Midbrain (tissue), 1 donor: Measurements from ENCODE around the gene ADH1B.
"Not testable (repeated sequence)": the region's sequence is repeated elsewhere in the genome, so short reads cannot be mapped to it uniquely, and the experiment has no call there.

Experiments used
- DNase-seq: peaks from one replicate; lab custom pipeline; 2025; lab: John Stamatoyannopoulos, UW

Gene ADH1B

DNA sequence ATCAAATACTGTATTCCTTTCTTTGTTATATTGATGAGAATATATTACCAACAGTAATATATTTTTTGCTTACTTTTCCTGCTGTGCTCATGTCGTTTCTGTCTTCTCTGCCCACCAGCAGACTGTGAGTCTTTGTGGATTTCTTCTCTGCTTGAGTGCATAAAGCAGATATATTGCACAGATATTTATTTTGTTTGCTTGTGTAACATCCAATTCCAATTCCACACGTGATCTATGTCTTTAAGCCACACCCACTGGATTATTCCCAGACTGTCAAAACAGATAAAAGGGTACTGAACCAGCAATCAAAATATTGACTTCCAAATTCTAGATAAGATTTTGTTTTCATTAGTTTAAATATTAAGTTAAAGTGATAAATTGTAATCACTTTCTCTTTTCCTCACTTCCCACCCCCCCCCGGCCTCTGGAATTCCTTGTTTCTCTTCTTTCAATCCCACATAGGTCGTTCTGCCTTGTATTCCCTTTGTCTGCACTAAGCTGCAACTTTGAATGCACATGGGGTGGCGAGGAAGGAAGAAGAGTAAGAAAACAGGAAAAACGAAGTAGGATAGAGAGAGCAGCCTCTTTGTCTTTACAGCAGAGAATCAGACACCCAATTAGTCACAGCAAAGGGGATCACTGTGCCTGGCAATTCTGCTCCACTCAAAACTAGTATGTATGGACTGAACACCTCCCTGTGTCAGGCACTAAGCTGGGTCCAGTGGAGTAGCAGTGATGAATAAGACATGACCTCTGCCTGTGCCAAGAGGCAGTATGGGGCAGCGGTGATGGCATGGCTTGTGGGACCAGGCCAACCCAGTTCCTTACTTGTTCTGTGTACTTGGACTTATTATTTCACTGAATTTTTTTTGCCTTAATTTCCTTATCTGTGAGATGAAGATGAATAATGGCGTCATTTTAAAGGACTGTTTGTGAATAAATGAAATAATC, at the start of gene ADH1B:
Gene ADH1B, minus strand, starts transcription at position 161 of the 951 bp plus-strand sequence. Its CDS starts 70 bp downstream, at position 91.
- no peak for DNase-seq

DNA sequence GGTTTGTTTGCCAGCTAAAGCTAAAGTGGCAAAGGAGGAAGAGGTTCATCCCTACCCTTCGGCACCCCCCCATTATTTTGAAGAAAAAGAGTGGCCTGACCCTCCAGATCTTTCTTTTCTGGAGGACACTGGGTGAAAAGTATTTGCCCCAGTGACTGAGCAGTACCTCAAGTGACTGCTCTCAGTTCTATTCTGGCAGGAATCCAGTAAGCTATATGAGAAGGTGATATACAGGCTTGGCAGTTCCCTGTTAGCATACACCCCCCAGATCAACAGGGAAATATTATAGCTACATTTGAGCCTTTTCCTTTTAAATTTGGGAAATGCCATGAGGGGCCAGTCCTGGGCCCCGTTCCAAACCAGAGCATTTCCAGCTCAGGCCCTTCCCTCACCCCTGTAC, 46.6 kb upstream of the ADH1B start:
- DNase-seq: not testable (repeated sequence)

- no peak for DNase-seq
These were observed 45.3 kb upstream of the ADH1B start for GRCh38 chr4:99366491-99366890.

- DNase-seq: no peak
These were observed 41.6 kb upstream of the ADH1B start for GRCh38 chr4:99362768-99363167.

DNA sequence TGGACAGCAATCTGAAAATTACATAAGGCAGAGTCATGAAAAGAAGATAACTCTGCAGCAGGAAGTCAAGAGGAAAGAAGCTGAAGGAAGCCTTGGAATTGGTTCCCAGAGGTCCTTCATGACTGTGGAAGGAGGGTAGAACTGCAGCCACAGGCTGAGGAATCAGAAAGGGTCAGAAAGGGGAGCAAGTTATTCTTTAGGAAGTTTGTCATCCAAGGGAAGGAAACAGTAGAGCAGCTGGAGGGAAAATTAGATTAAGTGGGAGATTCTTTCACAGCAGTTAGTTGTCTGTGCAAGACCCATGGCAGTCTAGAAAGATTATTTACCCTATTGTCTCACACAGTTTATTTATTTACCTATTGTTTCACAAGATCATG, 40.7 kb upstream of the ADH1B start:
- DNase-seq: no peak

GRCh38 chr4:99361268-99361898, 40.2 kb upstream of the ADH1B start:
- no peak for DNase-seq

- no peak for DNase-seq
These were observed 38.4 kb upstream of the ADH1B start for GRCh38 chr4:99359480-99360204.

- DNase-seq: no peak
These were observed 36.7 kb upstream of the ADH1B start for GRCh38 chr4:99357948-99358347.

- DNase-seq: no peak
These were observed 35.8 kb upstream of the ADH1B start for GRCh38 chr4:99356992-99357391.

DNA sequence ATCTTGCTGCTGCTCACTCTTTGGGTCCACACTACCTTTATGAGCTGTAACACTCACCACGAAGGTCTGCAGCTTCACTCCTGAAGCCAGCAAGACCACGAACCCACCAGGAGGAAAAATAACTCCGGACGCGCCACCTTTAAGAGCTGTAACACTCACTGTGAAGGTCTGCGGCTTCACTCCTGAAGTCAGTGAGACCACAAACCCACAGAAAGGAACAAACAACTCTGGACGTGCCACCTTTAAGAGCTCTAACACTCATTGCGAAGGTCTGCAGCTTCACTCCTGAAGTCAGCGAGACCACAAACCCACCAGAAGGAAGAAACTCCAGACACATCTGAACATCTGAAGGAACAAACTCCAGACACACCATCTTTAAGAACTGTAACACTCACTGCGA, 34.9 kb upstream of the ADH1B start:
- not testable (repeated sequence) for DNase-seq

DNA sequence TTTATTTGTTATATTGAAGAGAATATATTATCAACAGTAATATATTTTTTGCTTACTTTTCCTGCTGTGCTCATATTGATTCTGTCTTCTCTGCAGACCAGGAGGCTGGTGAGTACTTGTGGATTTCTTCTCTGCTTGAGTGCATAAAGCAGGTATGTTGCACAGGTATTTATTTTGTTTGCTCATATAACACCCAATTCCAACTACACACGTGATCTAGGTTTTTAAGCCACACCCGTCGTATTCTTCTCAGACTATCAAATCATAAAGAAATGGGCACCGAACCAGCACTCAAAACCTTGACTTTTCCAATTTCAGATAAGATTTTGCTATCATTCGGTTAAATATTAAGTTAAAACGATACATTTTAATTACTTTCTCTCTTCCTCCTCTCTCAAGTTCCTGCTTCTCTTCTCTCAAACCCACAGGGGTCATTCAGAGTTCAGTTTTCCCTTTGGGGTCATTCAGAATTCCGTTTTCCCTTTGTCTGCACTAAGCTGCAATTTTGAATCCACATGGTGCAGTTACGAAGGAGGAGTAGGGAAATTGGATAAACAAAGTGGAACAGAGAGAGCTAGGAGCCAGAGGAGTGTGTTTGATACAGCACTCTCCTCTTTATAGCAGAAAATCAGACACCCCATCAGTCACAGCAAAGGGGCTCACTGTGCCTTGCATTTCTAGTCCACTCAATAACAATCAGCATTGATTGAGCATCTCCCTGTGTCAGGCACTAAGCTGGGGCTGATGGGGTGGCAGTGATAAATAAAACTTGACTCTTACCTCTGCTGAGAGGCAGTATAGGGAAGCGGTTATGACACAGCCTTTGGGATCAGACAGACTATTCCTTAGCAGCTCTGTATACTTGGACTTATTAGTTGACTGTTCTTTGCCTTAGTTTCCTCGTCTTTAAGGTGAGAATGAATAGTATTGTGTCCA, 31.7 kb upstream of the ADH1B start, which contains the start of gene ADH1C:
Gene ADH1C, minus strand, starts transcription at position 145 of the 936 bp plus-strand sequence. Its CDS starts 71 bp downstream, at position 74.
- no peak for DNase-seq

DNA sequence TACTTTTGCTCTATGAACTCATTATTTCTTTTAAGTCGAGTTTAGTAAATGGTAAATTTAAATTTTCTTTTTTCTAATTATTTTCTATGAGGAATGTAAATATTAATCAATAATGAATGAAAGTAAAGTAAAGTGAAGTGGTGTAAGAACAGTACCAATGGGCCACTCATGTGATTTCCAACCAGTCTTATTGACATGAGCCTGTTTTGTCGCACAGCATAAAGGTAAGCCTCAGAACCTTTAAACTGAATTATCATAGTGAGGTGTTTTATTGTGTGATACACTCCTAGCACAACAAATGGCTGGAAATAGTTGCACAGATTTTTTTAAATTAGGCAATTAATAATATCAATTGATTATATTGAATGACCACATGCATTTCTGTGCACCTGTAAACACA, 30.3 kb upstream of the ADH1B start:
- DNase-seq: no peak

- no peak for DNase-seq
These were observed 28.1 kb upstream of the ADH1B start for GRCh38 chr4:99349338-99349737.

- DNase-seq: not testable (repeated sequence)
These were observed 21.4 kb upstream of the ADH1B start for GRCh38 chr4:99342624-99343023.

- DNase-seq: no peak
These were observed 20.2 kb upstream of the ADH1B start for GRCh38 chr4:99341426-99341825.

GRCh38 chr4:99339172-99339571, 18.0 kb upstream of the ADH1B start:
- DNase-seq: no peak

DNA sequence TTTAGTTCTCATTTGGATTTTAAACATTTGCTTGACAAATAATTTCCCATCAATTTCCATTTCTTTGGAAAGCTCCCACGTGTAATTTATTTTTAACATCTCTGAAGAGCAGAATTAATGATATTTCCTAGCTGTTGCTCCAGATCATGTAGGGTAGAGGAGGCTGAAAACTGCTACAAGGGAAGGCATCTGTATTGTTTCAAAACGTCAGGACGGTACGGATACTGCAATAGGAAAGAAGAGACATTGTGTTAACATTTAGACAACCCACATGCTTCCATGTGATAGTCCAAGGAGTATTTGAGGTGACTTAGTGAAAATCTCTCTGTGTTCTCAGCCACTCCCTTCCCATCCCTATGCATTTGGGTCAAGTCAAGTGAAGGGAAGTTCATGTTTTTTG, 15.4 kb upstream of the ADH1B start:
- no peak for DNase-seq

GRCh38 chr4:99334880-99335279, 13.7 kb upstream of the ADH1B start:
- DNase-seq: no peak

DNA sequence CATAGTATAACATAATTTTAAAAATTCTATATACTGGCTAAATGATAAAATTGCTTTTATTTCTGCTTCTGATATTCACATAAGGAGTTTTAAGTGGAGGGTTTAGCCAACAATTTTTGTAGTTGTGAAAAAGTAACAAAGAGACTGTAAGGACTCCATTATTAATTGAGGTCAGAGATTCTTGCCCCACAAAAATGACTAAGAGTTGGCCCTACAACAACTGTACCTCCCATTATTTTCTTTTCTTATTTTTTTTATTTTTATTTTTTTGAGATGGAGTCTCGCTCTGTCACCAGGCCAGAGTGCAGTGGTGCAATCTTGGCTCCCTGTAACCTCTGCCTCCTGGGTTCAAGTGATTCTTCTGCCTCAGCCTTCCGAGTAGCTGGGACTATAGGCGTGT, 9.4 kb upstream of the ADH1B start:
- DNase-seq: no peak

DNA sequence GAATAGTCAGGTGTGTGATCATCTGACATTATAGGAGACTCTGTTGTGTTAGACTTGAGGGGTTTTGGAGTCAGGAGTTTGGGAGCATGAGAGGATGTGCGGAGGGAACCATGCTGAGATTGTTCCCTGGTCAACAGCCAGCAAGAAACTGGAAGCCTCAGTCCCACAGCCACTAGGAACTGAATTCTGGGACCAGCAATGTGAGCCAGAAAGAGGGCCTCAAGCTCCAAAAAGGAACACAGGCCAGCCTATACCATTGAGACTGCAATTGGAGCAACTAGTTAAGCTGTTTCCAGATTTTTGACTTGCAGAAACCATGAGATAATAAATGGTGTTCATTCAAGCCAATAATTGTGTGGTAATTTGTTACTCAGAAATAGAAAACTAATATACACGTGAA, 8.7 kb upstream of the ADH1B start:
- no peak for DNase-seq

DNA sequence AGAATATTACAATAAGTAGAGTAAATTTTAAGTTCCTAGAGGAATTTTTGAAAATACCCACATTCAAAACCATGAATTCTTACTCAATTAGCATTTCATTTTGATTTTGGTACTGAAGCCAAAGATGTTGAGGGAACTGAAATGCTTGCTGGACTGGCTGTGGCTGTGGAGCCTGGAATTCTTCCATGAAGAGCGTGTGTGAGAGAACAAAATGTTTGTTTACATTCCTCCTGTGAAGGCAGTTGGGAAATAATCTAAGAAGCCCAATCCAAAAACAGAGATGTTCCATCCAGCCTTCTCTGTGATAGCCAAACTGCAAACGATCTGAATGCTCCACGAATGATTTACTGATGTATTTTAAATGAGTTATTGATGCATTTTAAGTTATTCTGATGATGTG, 3.8 kb upstream of the ADH1B start:
- DNase-seq: peak; percentile 52
